Measurements from ENCODE around the gene SKIC3.

Gene SKIC3

GRCh38 chr5:95530416-95530815 is 24.4 kb downstream of the SKIC3 start:
- no peak for DNase-seq (ENCODE audit: low read depth)

- no peak for DNase-seq (ENCODE audit: low read depth)
Observed at GRCh38 chr5:95528565-95528964, 26.2 kb downstream of the SKIC3 start.

GRCh38 chr5:95526871-95527270 is 27.9 kb downstream of the SKIC3 start:
- no peak for DNase-seq (ENCODE audit: low read depth)

GRCh38 chr5:95524423-95524822 is 30.4 kb downstream of the SKIC3 start:
- DNase-seq (ENCODE audit: low read depth), result no peak

GRCh38 chr5:95520206-95520605 is 34.6 kb downstream of the SKIC3 start:
- DNase-seq (ENCODE audit: low read depth), result no peak

GRCh38 chr5:95519681-95520080 is 35.1 kb downstream of the SKIC3 start:
- DNase-seq (ENCODE audit: low read depth), result no peak

- no peak for DNase-seq (ENCODE audit: low read depth)
Observed at GRCh38 chr5:95519151-95519550, 35.6 kb downstream of the SKIC3 start.

- DNase-seq (ENCODE audit: low read depth), result no peak
Observed at GRCh38 chr5:95518417-95518816, 36.4 kb downstream of the SKIC3 start.

- no peak for DNase-seq (ENCODE audit: low read depth)
Observed at GRCh38 chr5:95511606-95512005, 43.2 kb downstream of the SKIC3 start.

GRCh38 chr5:95508550-95508949 is 46.2 kb downstream of the SKIC3 start:
- DNase-seq (ENCODE audit: low read depth), result no peak
